ENCODE data around the gene CEP131.

DNA sequence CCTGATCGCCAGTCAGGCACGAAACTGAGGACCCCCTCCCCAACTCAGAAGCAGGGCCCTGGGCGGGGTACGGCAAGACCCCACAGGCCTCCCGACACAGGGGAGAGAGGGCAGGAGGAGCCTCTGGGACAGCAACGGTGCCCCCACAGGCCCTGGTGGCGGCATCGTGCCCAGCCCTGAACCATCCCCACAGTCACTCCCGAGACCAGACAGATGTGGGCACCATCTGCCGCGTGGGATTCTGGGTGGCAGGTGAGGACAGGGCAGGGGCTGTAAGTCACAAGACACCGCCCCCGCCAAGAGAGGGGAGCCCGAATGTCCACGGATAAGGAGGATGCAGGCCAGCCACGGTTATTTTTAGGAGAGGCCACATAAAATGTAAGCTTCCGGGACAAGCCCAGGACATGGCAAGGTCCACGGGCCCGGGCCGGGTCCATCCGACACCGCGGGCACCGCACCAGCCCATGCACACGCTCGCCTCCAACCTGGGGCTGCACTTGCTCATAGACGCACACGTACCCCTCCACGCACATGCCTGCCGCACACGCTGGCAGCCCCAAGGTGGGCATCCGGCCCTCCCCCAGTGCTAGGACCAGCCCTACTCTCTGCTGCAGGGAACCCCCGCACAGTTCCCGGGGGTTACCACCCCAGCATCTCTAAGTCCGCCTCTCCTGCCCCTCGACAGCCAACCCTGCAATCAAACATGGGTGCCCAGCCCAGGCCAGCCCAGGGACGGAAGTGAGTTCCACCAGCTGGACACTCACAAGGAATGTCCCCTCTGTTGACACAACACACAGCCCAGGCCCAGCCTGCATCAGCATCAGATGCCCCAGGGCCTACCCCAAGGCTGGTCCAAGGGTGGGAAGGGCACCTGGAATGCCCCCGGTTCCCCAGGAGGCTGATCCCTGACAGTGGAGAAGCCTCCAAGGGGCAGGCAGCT lies 65.6 kb downstream of the CEP131 start:
- TF ChIP-seq, protein P1, sequence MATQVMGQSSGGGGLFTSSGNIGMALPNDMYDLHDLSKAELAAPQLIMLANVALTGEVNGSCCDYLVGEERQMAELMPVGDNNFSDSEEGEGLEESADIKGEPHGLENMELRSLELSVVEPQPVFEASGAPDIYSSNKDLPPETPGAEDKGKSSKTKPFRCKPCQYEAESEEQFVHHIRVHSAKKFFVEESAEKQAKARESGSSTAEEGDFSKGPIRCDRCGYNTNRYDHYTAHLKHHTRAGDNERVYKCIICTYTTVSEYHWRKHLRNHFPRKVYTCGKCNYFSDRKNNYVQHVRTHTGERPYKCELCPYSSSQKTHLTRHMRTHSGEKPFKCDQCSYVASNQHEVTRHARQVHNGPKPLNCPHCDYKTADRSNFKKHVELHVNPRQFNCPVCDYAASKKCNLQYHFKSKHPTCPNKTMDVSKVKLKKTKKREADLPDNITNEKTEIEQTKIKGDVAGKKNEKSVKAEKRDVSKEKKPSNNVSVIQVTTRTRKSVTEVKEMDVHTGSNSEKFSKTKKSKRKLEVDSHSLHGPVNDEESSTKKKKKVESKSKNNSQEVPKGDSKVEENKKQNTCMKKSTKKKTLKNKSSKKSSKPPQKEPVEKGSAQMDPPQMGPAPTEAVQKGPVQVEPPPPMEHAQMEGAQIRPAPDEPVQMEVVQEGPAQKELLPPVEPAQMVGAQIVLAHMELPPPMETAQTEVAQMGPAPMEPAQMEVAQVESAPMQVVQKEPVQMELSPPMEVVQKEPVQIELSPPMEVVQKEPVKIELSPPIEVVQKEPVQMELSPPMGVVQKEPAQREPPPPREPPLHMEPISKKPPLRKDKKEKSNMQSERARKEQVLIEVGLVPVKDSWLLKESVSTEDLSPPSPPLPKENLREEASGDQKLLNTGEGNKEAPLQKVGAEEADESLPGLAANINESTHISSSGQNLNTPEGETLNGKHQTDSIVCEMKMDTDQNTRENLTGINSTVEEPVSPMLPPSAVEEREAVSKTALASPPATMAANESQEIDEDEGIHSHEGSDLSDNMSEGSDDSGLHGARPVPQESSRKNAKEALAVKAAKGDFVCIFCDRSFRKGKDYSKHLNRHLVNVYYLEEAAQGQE (IDR thresholded peaks at IDR 0.05; ENCODE audit: insufficient read depth in 1 of 2, low read depth in 2 of 2, low read length in 2 of 2), result no peak
- TF ChIP-seq POLR2AphosphoS5 (IDR thresholded peaks at IDR 0.05; ENCODE audit: low read depth, low read length) (no peak), FOXP2 (optimal IDR thresholded peaks at IDR 0.05; ENCODE audit: borderline replicate concordance, extremely low read depth, extremely low read length, insufficient read depth) (no peak), SIN3A (IDR thresholded peaks at IDR 0.05; ENCODE audit: borderline replicate concordance, insufficient read depth, low read length) (no peak)

Measured in PFSK-1 (cell line).